A549 treated with CpdA at 1 μM for 4 hours (cell line): ENCODE results near the gene CELF4. TPM values are rescaled to one million over a fixed set of nuclear protein-coding genes. Genes with fewer than 3 reads are reported as not detected.

Experiments
- total RNA-seq: library from RNA; stranded (reverse); fragments of 200-300 nt; extraction: Qiagen RNA extraction; gene quantifications from 5 replicates; pipeline ENCODE4 v1.2.3, GENCODE V29; 2022; ENCODE audit warnings: low read depth

CELF4 gene
- not detected in 5 replicates for total RNA-seq

DNA sequence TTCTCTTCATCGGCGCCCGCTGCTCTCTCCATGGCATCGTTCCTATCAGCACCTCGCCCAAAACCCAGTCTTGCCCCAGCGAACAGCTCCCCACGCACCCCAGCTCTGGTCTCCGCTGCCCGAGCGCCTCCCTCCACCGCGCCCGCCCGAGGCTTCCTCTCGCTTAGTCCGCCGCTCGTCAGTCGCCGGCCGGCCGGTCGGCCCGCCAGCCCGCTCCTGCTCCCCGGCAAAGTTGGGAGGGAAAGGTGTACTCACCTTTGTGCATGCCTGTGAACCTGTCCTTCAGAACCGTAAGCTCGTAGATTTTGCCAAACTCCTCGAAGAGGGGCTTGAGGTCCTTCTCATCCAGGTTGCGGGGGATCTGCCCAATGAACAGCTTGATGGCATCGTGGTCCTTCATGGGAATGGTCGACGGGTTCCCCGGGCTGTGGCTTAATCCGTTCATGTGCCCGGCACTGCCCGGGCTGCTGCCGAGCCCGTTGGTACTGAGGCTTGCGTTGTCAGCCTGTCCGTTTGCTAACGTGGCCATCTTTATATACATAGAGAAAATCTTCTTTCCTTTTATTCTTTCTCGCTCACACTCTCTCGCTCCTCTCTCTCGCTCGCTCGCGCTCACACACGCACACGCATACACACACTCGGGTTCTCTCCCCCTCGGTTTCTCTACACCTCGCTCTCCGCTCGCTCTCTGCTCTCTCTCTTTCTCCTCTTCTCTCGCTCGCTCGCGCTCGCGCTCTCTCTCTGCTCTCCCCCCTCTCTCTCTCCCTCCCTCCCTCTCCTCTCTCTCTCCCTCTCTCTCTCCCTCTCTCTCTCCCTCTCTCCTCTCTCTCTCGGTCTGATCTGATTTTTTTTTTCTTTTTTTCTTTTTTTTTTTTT, at the start of gene CELF4:
Gene CELF4, minus strand, starts transcription at position 698 of the 876 bp plus-strand sequence.

